Panc1 (cell line): ENCODE data around the gene MORC2.

Experiments used
- CTCF ChIP-seq: fragments of 450-650 bp; IDR thresholded peaks from 2 replicates; pipeline ENCODE4 v1.5.1; 2017; ENCODE audit warnings: mild to moderate bottlenecking
- POLR2AphosphoS5 ChIP-seq: IDR thresholded peaks from 2 replicates; pipeline ENCODE4 v1.6.1; 2012; ENCODE audit warnings: mild to moderate bottlenecking, low read depth, low read length, moderate library complexity
- REST ChIP-seq, 2 experiments: IDR thresholded peaks; 2 replicates each; pipeline ENCODE4 v1.6.1; 2011 to 2012; ENCODE audit warnings: low read depth in 2 of 2, control low read depth in 1 of 2, low read length in 1 of 2, mild to moderate bottlenecking in 1 of 2, moderate library complexity in 1 of 2; ENCODE audit not compliant: insufficient read depth in 1 of 2

GRCh38 chr22:30883586-30884145 lies 84.9 kb downstream of the MORC2 start:
- TF ChIP-seq POLR2AphosphoS5 = no peak
- TF ChIP-seq CTCF = no peak
- no peak for TF ChIP-seq REST (IDR thresholded peaks at IDR 0.05; ENCODE audit: insufficient read depth in 1 of 2, low read depth in 2 of 2, low read length in 1 of 2)
